GM12875 (cell line): Measurements from ENCODE around the gene FMNL2.

Source experiments
- H3K4me3 ChIP-seq: one replicate; pipeline ENCODE4 v1.5.1; 2011; ENCODE audit warnings: low read depth, low read length, control low read depth
- TF ChIP-seq, protein P1 (sequence below): IDR thresholded peaks from 2 replicates; pipeline ENCODE4 v1.5.1; 2011; ENCODE audit warnings: low read depth, mild to moderate bottlenecking, control low read depth, inconsistent platforms, low read length, moderate library complexity, borderline replicate concordance; ENCODE audit not compliant: insufficient read depth

Gene FMNL2

GRCh38 chr2:152437276-152438108, 102.5 kb downstream of the FMNL2 start:
- H3K4me3 ChIP-seq, result no peak overlapping the region
- TF ChIP-seq, protein P1, sequence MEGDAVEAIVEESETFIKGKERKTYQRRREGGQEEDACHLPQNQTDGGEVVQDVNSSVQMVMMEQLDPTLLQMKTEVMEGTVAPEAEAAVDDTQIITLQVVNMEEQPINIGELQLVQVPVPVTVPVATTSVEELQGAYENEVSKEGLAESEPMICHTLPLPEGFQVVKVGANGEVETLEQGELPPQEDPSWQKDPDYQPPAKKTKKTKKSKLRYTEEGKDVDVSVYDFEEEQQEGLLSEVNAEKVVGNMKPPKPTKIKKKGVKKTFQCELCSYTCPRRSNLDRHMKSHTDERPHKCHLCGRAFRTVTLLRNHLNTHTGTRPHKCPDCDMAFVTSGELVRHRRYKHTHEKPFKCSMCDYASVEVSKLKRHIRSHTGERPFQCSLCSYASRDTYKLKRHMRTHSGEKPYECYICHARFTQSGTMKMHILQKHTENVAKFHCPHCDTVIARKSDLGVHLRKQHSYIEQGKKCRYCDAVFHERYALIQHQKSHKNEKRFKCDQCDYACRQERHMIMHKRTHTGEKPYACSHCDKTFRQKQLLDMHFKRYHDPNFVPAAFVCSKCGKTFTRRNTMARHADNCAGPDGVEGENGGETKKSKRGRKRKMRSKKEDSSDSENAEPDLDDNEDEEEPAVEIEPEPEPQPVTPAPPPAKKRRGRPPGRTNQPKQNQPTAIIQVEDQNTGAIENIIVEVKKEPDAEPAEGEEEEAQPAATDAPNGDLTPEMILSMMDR, result no peak

DNA sequence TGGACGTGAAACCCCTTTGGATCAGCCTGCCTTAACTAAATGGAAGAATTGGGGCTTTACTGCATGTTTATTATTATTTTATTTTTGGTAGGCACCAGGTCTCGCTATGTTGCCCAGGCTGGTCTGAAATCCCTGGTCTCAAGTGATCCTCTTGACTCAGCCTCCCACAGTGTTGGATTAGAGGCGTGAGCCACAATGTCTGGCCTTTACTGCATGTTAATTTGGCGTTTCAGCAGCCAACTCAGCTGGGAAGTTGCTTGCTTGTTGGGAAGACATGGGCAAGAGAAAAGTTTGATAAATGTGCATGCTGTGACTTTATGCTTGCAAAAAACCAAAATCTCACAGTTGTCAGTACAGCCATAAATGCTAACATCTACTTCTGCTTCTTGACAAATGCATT, 105.1 kb downstream of the FMNL2 start:
- TF ChIP-seq, protein P1, result no peak
- no peak overlapping the region for H3K4me3 ChIP-seq

GRCh38 chr2:152440460-152440859, 105.5 kb downstream of the FMNL2 start:
- TF ChIP-seq, protein P1, result no peak
- H3K4me3 ChIP-seq, result no peak overlapping the region

GRCh38 chr2:152441961-152442360, 107.0 kb downstream of the FMNL2 start:
- TF ChIP-seq, protein P1, result peak; percentile 45; the same call in 1 of the 2 replicates
- H3K4me3 ChIP-seq, result no peak overlapping the region

DNA sequence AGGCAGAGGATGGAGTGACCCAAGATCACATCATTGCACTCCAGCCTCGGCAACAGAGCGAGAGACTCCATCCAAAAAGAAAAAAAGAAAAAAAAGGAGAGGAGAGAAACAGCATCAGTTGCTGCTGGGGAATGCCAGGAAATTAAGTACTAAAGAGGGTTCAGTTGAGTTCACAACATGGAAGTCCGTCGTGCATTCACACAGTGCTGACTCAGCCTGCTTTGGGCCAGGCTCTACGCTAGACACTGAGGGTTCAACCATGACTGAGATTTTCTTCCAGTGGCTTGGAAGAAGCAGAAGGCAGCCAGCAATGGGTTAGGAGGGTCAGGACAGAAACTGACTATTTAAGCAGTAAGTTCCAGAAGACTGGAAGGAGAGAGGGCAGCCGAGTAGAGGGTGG, 108.8 kb downstream of the FMNL2 start:
- H3K4me3 ChIP-seq, result no peak overlapping the region
- TF ChIP-seq, protein P1, result no peak

DNA sequence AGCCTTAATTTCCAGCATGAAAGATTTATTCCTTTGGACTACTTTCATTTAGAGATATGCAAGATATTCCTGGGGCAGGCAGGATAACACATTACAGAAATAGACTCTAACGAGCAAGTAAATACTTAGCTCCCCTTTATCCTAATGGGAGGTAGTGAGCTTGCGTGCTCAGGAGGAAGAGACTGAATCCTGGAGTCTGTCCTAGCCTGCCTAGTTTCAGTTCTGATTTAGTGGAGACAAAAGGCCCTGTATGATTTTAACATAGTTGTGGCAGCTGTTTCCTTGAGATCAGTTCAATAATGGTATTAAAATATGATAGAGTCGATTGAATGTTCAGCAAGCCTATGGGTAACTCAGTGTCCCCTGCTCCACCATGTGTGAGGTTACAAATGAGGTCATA, 109.5 kb downstream of the FMNL2 start:
- TF ChIP-seq, protein P1, result no peak

GRCh38 chr2:152445375-152445774, 110.4 kb downstream of the FMNL2 start:
- H3K4me3 ChIP-seq, result no peak overlapping the region
- TF ChIP-seq, protein P1, result no peak

More for the DNA sequence above, 109.5 kb downstream of the FMNL2 start:
- H3K4me3 ChIP-seq, result no peak overlapping the region
